GM20431 (cell line): ENCODE results near the gene POLR2E.

Experiments used
- in situ Hi-C: fragments of 300-500 bp; cut with MseI, MboI; formaldehyde crosslinking; loops from one replicate; pipeline ENCODE4 v1.15.0; 2020; ENCODE audit warnings: low sequenced_read_pairs; ENCODE audit not compliant: unreplicated experiment

Gene POLR2E

DNA sequence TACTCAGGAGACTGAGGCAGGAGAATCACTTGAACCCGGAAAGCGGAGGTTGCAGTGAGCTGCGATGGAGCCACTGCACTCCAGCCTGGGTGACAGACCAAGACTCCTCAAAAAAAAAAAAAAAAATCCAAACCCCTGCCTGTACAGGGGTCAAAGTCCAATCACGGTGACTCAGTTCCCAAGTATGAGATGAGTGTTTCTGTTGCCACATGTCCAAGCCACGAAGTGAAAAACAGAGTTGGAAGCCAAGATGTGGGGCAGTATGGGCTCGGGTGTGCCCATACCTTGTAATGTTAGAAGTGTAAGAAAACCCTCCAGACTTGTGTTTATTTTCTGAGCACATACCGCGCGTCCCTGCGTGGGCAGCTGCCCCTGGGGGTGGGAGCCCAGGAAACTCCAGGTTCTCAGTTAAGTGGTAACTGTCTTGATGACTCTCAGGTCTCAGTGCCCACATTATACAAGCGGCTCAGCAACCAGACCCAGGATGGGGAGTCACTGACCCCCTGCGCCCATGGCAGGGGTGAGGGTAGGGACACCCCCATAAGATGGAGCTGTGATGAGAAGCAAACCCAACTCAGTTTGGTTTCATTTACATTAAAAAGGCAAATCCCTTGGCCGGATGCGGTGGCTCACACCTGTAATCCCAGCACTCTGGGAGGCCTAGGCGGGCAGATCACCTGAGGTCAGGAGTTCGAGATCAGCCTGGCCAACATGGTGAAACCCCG lies 7.4 kb upstream of the POLR2E start:
- in situ Hi-C loops: no loop called here

DNA sequence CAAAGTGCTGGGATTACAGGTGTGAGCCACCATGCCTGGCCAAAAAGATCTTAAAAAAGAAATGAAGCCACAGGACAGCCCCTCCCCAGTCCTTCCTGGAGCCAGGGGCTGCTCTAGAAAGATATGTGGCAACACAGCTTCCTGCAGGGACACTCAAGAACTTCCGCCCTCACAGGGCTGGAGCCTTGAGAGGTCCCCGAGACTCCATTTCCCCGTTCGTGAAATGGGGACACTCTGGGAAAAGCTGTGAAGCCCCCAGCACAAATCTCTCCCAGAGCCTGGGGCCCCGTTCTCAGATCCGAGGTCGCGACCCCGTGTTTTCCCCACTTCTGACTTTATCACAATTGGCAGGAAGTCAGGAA lies 6.1 kb upstream of the POLR2E start:
- in situ Hi-C loops: no loop called here

DNA sequence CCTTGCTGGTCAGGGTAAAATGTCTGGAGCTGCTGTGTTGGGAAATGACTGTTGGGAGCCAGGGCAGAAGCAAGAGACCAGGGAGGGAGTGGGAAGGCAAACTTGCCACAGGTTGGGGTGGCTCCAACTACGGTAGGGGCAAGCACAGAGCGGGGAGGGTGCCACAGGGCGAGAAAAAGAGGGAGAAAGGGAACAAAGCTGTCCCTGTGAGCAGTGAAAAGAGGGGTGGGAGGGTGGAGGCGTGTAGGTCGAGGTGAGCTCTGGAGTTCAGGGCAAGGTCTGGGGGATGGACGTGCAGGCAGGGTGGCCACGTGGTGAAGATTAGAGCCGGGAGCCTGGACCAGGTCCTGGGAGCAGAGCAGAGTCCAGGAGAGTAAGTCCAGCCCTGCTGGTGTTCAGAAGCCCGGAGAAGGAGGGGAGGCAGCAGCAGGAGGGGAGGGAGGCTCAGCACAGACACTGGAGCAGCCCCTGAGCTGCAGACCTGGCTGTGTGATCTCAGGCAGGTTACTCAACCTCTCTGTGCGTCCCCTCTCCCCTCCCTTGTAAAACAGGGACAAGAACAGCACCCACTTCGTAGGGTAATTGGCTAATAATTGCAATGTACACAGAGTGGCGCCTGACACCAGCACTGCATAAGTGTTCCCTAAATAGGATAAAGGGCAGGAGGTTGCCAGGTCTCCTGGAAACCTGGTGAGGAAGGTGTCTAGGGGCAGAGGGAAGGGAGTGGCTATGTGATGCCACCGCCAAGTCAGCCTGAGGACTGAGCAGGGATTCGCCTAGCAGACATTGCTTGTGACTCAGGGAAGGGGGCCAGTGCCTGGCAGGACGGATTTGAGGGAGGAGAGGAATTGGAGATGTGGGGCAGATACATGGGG lies 3.2 kb upstream of the POLR2E start:
- in situ Hi-C loops: no loop called here

DNA sequence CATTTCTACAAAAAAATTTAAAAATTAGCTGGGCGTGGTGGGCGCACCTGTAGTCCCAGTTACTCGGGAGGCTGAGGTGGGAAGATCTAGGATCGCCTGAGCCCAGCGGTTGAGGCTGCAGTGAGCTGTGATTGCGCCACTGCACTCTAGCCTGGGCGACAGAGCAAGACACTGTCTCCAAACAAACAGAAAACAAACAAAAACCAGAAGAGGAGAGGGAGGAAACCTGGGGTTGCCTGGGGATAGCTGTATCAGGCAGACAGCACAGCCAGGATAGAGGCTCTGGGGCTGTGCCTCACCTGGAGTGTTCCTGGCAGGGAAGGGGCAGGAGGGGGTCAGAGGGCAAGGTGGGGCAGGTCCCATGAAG lies 2.6 kb upstream of the POLR2E start:
- in situ Hi-C loops: no loop called here

DNA sequence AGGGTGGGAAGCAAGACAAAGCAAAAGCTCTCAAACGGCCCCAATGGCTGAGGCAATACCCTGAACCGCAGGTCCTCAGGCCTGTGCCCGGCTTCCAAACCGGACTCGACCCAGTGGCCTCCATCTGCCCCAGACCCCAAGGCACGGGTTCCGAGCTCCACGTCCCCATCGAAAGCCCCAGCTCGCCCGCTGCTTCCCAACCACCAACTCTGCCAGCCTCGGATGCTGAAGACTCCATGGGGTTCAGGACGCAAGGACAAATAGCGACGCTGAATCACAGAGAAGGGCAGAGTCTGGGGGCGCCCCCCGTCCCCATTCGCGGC lies 559 bp downstream of the POLR2E start:
- in situ Hi-C loops: no loop called here

DNA sequence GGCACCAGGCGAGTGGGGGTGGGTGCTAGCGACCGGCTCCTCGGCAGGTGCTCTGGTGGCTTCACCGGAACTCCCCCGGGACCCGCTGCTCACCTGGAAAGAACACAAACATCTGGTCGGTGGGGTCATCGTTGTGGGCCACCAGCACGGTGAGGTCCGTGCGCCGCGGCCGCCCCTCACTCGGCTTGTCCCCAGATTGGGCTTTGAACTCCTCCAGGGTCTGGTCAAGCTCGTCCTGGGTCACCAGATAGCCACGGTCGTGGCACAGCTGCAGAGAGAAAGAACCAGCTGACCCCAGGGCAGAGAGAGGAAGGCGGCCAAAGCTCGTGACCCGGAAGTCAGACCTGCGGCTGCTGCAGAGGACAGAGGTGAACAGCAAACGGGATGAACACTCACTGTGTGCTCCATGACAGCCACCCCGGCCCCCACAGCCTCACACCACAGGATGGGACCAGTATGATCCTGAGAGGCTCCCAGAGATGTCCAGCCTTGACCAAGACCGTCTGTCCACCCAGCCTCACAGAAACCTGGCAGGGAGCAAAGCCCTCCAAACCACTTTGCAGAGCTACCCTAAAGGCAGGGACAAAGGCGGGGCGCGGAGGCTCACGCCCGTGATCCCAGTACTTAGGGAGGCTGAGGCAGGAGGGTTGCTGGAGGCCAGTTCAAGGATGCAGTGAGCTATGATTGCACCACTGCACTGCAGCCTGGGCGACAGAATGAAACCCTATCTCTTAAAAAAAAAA lies 1.2 kb downstream of the POLR2E start:
- in situ Hi-C loops: no loop called here

DNA sequence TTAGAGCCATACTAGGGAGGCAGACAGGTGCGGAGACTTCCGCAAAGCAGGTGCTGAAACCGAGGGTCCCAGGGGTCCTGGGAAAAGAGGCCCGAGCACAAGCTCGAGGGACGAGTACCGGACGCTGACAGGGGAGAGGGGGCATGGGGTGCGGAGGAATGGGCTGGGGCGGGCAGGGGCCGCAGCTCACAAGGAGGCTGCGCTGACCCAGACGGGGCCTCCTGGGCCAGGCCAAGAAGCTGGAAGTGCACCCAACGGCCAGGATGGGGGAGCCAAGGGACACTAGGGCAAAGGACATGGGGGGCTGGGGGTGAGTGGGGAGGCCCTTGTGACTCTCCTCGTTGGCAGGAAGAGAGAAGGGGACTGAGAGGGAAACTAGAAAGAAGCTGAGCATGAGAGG lies 1.8 kb downstream of the POLR2E start:
- in situ Hi-C loops: no loop called here

DNA sequence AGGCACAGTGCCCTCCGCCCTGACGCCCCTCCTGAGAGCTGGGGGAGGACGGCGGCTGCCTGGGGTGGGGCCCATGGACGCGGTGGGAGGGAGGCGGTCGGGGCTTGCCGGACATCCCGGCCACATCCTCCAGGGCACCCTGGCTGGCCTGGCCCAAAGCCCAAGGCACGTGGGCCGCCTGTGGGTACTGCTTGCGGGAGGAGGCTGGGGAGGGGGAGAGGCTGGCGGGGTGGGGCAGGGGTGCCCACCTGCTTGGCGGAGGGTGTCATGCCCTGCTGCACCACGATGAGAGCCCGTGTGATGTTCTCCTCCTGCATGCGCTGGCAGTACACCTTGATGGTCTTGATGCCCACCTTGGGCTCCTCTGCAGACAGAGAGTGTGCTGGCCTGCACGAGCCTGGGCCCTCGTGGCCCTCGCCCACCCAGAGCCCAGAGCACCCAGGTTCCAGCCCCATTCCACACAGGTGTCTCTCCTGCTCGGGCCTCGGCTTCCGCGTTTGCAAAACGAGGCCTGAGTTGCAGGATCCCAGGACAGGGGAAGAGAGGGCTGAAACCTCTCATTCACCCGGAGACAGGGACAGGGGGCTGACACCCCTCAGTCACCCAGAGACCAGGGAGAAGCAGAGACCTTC lies 3.5 kb downstream of the POLR2E start:
- in situ Hi-C loops: no loop called here

DNA sequence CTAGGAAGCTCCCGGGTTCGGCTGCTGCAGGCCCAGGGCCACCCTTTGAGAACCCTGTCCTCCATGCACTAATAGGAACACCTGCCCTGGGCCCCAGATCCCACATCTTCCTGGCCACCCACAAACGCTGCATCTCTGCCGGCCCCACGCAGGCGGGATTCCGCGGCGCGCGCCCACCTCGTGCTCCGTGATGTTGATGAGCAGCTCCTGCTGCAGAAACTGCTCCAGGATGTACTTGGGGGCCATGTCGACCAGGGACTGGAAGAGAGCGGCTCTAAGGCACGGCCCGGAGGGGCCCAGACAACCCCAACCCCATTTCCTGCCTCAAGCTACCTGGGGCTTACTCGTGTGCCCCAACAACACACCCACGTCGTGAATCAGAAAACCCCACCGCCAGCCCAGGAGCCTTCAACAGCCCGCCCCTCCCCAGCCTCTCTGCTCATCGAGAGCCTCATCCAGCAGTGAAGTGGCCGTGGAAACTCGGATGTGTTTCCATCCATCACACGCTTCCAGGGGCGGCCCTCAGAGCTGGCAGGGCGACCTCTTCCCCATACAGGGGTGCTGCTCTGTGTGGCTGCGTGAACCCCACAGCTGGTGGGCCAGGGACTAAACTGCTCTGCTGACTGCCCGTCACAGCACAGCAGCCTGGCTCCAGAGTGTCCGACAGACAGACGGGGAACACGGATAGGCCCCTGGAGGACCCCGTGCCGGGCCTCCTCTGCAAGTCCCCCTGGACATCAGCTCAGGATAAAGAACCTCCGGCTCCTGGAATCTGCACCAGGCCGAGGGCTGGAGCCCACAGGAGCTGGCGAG lies 4.2 kb downstream of the POLR2E start:
- in situ Hi-C loops: no loop called here

DNA sequence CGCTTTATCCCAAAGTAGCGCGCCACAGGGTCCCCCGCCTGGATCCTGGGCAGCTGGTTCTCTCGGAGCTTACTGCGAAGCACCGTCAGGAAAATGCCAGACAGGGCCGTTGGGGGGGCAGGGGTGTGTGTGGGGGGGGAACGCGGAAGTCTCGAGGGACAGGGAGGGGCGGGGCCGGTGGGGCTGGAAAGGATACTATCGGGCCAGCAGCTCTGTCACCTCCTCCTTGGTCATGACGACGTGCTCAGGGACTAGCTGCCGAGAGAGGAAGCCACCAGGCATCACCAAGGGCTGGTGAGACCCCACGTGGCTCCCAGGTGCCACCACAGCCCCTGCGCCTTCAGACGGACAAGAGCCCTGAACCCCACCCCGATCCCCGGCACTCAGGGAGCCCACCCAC lies 5.3 kb downstream of the POLR2E start:
- in situ Hi-C loops: no loop called here

DNA sequence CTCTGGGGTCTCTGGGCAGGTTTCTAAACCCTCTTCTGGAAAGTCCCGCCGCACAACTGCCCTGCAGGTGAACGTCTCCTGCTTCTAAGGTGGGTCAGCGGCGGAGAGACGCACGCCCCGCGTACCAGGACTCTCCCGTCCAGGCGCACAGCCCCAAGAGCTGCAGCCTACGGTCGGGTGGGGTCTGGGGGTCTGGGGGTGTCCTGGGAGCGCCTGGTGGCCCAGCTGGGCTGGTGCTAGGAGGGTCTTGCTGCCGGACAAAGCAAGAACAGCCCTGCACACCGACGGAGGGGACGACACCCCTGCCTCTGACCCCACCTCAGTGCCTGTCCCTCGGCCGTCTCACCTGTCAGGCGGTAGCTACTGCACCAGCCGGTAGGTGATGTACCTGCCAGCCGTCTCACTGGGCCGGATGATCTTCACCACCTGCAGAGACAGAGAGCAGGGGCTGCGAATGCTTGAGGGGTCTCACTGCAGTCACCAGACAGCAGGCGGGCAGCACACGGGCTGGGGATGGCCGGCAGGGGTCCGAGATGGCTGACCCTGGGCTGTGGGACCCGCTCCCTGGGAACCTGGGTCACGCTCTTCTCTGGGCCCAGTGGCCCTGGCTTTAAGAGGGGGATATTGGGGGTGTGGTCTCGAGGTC lies 5.9 kb downstream of the POLR2E start:
- in situ Hi-C loops: no loop called here

DNA sequence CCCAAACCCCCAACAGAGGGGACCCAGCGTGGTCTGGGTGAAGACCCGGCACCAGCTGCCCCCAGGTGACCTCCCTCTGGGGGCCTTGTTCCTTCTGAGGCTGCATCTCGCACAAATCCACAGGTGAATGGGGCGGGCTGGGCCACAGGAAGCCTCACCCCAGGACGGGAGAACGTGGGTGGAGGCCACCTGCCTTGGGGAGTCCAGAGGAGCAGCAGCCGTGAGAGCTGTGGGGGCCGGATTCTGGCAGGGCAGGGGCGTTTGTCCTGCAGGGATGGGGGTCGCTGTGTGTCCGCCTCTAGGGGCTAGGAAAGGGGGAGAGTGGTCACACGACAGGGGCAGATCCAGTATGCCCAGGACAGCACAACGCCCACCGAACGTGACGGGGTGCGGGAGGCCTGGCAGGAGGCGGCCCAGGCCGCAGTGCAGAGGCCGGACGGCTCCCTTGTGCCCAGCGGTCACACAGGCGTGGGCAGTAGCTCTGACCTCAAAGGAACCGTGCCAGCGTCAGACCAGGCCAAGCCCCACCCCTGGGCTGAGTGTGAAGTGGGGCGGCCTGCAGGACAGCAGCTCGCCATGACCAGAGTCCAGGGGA lies 6.7 kb downstream of the POLR2E start:
- in situ Hi-C loops: no loop called here

DNA sequence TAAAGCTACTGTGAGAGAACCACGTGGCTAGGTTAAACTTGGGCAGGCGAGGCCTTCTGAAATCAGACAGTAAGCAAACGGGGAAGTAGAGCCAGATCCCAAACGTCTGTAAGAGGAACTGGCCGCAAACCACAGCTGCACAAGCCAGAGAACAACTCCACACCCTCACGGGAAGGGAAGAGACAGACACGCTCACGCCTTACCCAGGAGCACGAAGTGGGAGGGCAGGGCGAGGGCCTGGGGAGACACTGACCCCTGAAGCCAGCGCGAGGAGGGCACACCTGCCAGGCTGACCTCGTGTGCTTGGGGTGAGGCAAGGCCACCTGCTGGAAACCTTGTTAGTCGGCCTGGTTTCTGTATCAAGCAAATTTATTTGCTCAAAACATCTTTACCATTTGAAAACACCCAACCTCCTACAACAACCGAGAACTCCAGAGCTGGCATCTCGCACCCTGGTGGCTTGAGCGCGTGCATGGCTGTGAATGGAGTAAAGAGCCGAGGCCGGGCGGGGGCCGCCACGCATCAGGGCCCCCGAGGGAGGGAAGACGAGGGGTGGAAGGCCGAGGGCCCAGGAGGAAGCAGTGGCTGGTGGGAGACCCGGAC lies 7.3 kb downstream of the POLR2E start:
- in situ Hi-C loops: no loop called here

DNA sequence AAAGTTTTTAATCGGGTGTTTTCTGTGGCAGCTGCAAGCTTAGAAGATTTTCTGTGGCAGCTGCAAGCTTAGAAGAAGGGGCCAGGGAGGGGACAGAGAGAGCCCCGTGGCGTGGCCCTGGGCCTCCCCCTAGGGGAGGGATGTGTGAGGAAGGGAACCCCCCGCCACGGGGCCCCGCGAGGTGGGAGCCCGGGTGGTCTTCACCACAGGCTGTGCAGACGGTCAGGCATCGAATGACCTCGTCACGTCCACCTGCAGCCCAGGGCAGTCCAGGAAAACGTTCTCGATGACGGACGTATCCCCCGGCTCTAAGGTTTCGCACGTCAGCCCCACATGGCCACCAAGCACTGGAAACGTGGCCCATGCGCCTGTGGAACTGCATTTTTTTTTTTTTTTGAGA lies 8.6 kb downstream of the POLR2E start:
- in situ Hi-C loops: no loop called here

DNA sequence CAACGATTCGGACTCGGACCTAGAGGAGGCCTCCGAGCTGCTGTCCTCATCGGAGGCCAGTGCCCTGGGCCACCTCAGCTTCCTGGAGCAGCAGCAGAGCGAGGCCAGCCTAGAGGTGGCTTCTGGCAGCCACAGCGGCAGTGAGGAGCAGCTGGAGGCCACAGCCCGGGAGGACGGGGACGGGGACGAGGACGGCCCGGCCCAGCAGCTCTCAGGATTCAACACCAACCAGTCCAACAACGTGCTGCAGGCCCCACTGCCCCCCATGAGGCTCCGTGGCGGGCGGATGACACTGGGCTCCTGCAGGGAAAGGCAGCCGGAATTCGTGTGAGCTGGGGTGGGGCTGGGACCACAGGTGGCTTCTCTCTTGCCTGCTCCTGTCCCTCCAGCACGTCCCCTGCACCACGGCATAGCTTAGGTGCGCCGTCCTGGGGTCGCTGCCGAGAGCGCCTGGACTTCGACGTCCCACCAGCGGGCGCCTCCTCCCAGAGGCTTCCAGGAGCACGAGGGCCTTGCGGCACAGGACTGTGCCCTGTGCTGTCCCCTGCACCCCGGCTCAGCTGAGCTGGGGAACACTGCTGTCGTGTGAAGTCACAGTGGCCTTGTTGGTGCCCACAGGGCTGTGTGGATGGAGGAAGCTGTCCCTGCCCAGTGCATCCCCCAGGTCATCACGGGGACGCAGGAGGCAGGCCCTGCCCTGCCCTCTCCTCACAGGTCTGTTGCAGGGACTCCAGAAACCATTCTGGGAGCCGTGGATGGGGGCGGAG lies 9.3 kb downstream of the POLR2E start:
- in situ Hi-C loops: no loop called here

DNA sequence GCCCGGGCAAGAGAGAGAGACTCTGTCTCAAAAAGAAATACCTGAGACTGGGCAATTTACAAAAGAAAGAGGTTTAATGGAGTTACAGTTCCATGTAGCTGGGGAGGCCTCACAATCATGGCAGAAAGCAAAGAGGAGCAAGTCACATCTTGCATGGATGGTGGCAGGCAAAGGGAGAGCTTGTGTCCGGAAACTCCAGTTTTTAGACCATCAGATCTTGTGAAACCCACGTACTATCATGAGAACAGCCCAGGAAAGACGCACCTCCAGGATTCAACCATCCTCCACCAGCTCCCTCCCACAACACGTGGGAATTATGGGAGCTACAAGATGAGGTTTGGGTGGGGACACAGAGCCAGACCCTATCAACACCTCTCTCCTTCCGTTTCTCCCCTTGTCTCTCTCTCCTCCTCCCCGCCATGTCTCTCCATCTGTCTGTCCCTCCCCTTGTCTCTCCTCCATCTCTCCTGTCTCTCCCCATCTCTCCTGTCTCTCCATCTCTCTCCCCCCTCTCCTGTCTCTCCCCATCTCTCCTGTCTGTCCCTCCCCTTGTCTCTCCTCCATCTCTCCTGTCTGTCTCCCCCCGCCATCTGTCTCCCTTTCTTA lies 10.0 kb downstream of the POLR2E start:
- in situ Hi-C loops: no loop called here

DNA sequence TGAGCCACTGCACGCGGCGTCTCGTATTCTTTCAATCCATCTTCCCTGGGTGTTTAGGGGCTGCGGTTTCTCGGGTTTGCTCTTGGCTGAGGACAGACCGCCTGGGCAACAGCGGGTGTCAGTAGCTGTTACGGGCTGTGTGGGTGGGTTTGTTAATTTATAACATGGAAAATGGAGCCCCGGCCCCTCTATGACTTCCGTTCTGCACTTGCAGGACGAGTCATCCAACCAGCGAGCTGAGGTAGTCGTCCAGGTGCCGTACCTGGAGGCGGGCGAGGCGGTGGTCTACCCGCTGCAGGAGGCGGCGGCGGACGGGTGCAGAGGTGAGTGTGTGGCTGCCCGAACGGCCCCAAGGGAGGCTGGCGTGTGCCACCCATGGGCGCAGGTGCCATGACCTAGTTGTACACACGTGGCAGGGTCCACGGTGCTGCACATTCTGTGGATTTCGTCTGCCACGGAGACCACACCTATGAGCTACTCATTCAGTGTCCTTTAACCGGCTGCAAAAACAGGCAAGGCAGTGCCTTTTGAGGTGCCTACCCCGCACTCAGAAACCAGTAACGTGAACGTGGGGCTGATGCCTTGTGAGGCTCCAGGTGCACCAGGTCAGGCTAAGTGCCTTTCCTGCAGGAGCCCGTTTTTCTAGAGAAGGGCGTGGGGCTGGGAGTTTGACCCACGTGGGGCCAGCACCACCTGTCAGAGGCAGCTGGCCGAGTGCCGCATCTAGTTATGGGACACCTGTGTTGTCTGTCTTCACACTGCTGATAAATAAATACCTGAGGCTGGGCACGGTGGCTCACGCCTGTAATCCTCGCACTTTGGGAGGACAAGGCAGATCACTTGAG lies 10.9 kb downstream of the POLR2E start:
- in situ Hi-C loops: no loop called here
